ENCODE measurements around the gene ITPRID1. TPM values are rescaled to one million over a fixed set of nuclear protein-coding genes. Genes with fewer than 3 reads are reported as not detected.

The ITPRID1 gene
- total and polyA plus RNA-seq, 10 donors = not detected

GRCh38 chr7:31564661-31565060 is 50.8 kb downstream of the ITPRID1 start:
- H3K9me3 ChIP-seq = no peaks in the 10 kb centered on the region
- intact Hi-C loops (cut with DNase I; ENCODE audit: low total_unique reads) = no loop called here
- H3K27me3 ChIP-seq (replicated peaks in 1 of 7) = no peaks in the 10 kb centered on the region
- 67 to 76% (median 69%) methylated on average over 5 of the region's 5 CpGs for WGBS, 5 donors
- no peaks in the 10 kb centered on the region for H3K4me1 ChIP-seq
- no peak overlapping the region for H3K4me3 ChIP-seq
- no peak overlapping the region for H3K27ac ChIP-seq
- no peaks in the 10 kb centered on the region for H3K36me3 ChIP-seq
- TF ChIP-seq, protein P1, sequence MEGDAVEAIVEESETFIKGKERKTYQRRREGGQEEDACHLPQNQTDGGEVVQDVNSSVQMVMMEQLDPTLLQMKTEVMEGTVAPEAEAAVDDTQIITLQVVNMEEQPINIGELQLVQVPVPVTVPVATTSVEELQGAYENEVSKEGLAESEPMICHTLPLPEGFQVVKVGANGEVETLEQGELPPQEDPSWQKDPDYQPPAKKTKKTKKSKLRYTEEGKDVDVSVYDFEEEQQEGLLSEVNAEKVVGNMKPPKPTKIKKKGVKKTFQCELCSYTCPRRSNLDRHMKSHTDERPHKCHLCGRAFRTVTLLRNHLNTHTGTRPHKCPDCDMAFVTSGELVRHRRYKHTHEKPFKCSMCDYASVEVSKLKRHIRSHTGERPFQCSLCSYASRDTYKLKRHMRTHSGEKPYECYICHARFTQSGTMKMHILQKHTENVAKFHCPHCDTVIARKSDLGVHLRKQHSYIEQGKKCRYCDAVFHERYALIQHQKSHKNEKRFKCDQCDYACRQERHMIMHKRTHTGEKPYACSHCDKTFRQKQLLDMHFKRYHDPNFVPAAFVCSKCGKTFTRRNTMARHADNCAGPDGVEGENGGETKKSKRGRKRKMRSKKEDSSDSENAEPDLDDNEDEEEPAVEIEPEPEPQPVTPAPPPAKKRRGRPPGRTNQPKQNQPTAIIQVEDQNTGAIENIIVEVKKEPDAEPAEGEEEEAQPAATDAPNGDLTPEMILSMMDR (IDR thresholded peaks at IDR 0.05 in 8 of 11, conservative IDR thresholded peaks at IDR 0.05 in 3 of 11) = no peak
- TF ChIP-seq POLR2AphosphoS5 (IDR thresholded peaks at IDR 0.05) (no peak), POLR2A (IDR thresholded peaks at IDR 0.05) (no peak)
- DNase-seq = no peak

- no peaks in the 10 kb centered on the region for H3K9me3 ChIP-seq
- 74 to 86% (median 84%) methylated on average over 4 of the region's 4 CpGs for WGBS, 5 donors
- no peak overlapping the region for H3K4me3 ChIP-seq
- H3K27ac ChIP-seq = no peak overlapping the region
- no peaks in the 10 kb centered on the region for H3K27me3 ChIP-seq (replicated peaks in 1 of 7)
- DNase-seq = no peak
- no peaks in the 10 kb centered on the region for H3K36me3 ChIP-seq
- intact Hi-C loops (cut with DNase I; ENCODE audit: low total_unique reads) = no loop called here
- H3K4me1 ChIP-seq = no peaks in the 10 kb centered on the region
- TF ChIP-seq POLR2AphosphoS5 (IDR thresholded peaks at IDR 0.05) = no peak
Measured at GRCh38 chr7:31569528-31569927, 55.6 kb downstream of the ITPRID1 start.

- DNase-seq = no peak
- Histone ChIP-seq H3K36me3 (no peaks in the 10 kb centered on the region), H3K9me3 (peaks cover 0 to 5% (median 1%) of the 10 kb centered on the region in 8 donors), H3K4me1 (no peaks in the 10 kb centered on the region), H3K27me3 (replicated peaks in 1 of 7) (peaks cover 0 to 5% (median 0%) of the 10 kb centered on the region in 7 donors), H3K4me3 (no peak overlapping the region), H3K27ac (no peak overlapping the region)
- no peak for TF ChIP-seq POLR2AphosphoS5 (IDR thresholded peaks at IDR 0.05)
- TF ChIP-seq POLR2A (IDR thresholded peaks at IDR 0.05) = no peak
- TF ChIP-seq, protein P1 (IDR thresholded peaks at IDR 0.05 in 8 of 11, conservative IDR thresholded peaks at IDR 0.05 in 3 of 11) = no peak
- 30 to 64% (median 57%) methylated on average over 2 of the region's 2 CpGs for WGBS, 5 donors
- intact Hi-C loops (cut with DNase I; ENCODE audit: low total_unique reads) = no loop called here
Measured at GRCh38 chr7:31583526-31583925, 69.6 kb downstream of the ITPRID1 start.

DNA sequence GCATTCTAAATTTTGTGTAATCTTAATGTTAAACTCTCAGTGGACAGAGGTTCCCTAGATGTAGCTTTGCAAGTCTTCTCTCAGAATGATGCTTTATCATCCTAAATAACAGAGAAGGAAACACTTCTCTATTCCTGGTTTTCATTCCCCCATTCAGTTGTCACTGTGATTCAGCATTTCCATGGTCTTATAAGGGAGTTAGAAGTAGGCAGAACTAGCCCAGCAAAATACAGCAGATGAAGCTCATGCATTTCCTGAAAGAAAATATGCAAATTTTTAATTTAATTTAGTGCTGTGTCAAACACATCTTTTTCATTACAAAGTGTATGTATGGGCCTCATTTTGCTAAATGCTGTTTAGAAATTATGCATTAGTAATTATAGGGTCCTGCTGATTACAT is 70.1 kb downstream of the ITPRID1 start:
- Histone ChIP-seq H3K27me3 (replicated peaks in 1 of 7) (peaks cover 0 to 5% (median 0%) of the 10 kb centered on the region in 7 donors), H3K36me3 (no peaks in the 10 kb centered on the region), H3K27ac (no peak overlapping the region), H3K4me1 (no peaks in the 10 kb centered on the region), H3K4me3 (no peak overlapping the region), H3K9me3 (peaks cover 0 to 5% (median 4%) of the 10 kb centered on the region in 8 donors)
- intact Hi-C loops (cut with DNase I; ENCODE audit: low total_unique reads) = no loop called here
- no peak for DNase-seq
- TF ChIP-seq POLR2AphosphoS5 (IDR thresholded peaks at IDR 0.05) (no peak), POLR2A (IDR thresholded peaks at IDR 0.05) (no peak)
- TF ChIP-seq, protein P1 (IDR thresholded peaks at IDR 0.05 in 8 of 11, conservative IDR thresholded peaks at IDR 0.05 in 3 of 11) = no peak

DNA sequence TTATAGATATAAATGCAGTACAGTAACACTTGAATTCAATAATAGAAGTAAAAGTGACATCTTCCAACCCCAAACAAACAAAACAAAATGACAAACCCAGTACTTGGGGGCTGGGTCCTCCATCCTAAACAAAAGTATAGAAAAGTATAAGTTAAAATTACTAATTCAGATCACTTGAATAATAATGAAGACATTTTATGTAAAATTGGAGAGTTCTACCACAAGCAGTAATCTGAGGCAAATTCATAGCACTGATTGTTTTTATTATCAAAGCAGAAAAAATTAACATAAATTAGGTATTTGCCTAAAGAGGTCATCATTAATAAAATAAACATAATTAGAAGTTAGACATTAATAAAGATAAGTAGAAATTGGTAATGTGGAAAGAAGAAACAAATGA is 81.5 kb downstream of the ITPRID1 start:
- no peak overlapping the region for H3K4me3 ChIP-seq
- H3K36me3 ChIP-seq = no peaks in the 10 kb centered on the region
- no peaks in the 10 kb centered on the region for H3K4me1 ChIP-seq
- no peak for DNase-seq
- no peaks in the 10 kb centered on the region for H3K27me3 ChIP-seq (replicated peaks in 1 of 7)
- TF ChIP-seq POLR2A (IDR thresholded peaks at IDR 0.05) (no peak), POLR2AphosphoS5 (IDR thresholded peaks at IDR 0.05) (no peak)
- TF ChIP-seq, protein P1 (IDR thresholded peaks at IDR 0.05 in 8 of 11, conservative IDR thresholded peaks at IDR 0.05 in 3 of 11) = no peak
- H3K27ac ChIP-seq = no peak overlapping the region
- H3K9me3 ChIP-seq = peaks cover 0 to 26% (median 21%) of the 10 kb centered on the region in 8 donors
- intact Hi-C loops (cut with DNase I; ENCODE audit: low total_unique reads) = no loop called here
